K562 (cell line): ENCODE data around the gene MYL11. TPM values are rescaled to one million over a fixed set of nuclear protein-coding genes. Genes with fewer than 3 reads are reported as not detected.

Experiments
- BHLHE40 ChIP-seq: IDR thresholded peaks from 2 replicates; pipeline ENCODE4 v1.6.1; 2011; ENCODE audit warnings: low read length, improper control_type of control experiment
- CREB1 ChIP-seq, 2 experiments: sonication (generic) in 1 of 2; formaldehyde crosslinking in 1 of 2; IDR thresholded peaks; 2 replicates each; pipeline versions ENCODE4 v1.6.1 to v1.8.0; 2012 to 2022; ENCODE audit warnings: inconsistent platforms in 1 of 2, mild to moderate bottlenecking in 1 of 2, missing genetic modification reagents in 1 of 2, moderate library complexity in 1 of 2
- DPF2 ChIP-seq: fragments of 450-650 bp; IDR thresholded peaks from 2 replicates; pipeline ENCODE4 v1.6.1; 2016
- ETV1 ChIP-seq: fragments of 450-650 bp; conservative IDR thresholded peaks from 2 replicates; pipeline ENCODE4 v1.6.1; 2016; ENCODE audit warnings: missing genetic modification characterization, control low read depth, low read depth, missing compliant biosample characterization
- EWSR1 ChIP-seq: fragments of 450-650 bp; IDR thresholded peaks from 2 replicates; pipeline ENCODE4 v1.6.1; 2018; ENCODE audit warnings: borderline replicate concordance, mild to moderate bottlenecking, low read depth, moderate library complexity; ENCODE audit not compliant: partially characterized antibody
- FOXA1 ChIP-seq: fragments of 450-650 bp; IDR thresholded peaks from 2 replicates; pipeline ENCODE4 v1.6.1; 2016; ENCODE audit warnings: mild to moderate bottlenecking, borderline replicate concordance
- GATAD2B ChIP-seq: fragments of 450-650 bp; IDR thresholded peaks from 2 replicates; pipeline ENCODE4 v1.6.1; 2017; ENCODE audit warnings: mild to moderate bottlenecking, borderline replicate concordance
- GTF2F1 ChIP-seq: IDR thresholded peaks from 2 replicates; pipeline ENCODE4 v1.6.1; 2011; ENCODE audit warnings: low read depth, low read length, improper control_type of control experiment
- HEY1 ChIP-seq: fragments of 250-450 bp; sonication (Bioruptor Pico); IDR thresholded peaks from 2 replicates; pipeline ENCODE4 v1.5.0; 2020; ENCODE audit warnings: mild to moderate bottlenecking, moderate library complexity, borderline replicate concordance
- KLF1 ChIP-seq: fragments of 450-650 bp; IDR thresholded peaks from 2 replicates; pipeline ENCODE4 v1.6.1; 2016; ENCODE audit warnings: missing genetic modification characterization, missing compliant biosample characterization
- NFATC3 ChIP-seq: fragments of 450-650 bp; IDR thresholded peaks from 2 replicates; pipeline ENCODE4 v1.6.1; 2017; ENCODE audit warnings: mild to moderate bottlenecking
- NFE2L1 ChIP-seq: fragments of 450-650 bp; IDR thresholded peaks from 2 replicates; pipeline ENCODE4 v1.6.1; 2016; ENCODE audit warnings: missing genetic modification characterization, low read depth, mild to moderate bottlenecking, missing compliant biosample characterization, moderate library complexity, borderline replicate concordance
- PML ChIP-seq: IDR thresholded peaks from 2 replicates; pipeline ENCODE4 v1.6.1; 2012; ENCODE audit warnings: low read length, inconsistent platforms
- POLR2G ChIP-seq: fragments of 200-400 bp; formaldehyde crosslinking; IDR thresholded peaks from 2 replicates; pipeline ENCODE4 v1.6.1; 2017; ENCODE audit warnings: low read depth, mild to moderate bottlenecking, antibody characterized with exemption, low read length, moderate library complexity
- PRPF4 ChIP-seq: fragments of 200-400 bp; formaldehyde crosslinking; IDR thresholded peaks from one replicate; pipeline ENCODE4 v1.6.1; 2017; ENCODE audit warnings: low read length, low read depth, mild to moderate bottlenecking; ENCODE audit not compliant: insufficient read depth, poor library complexity, severe bottlenecking
- RBM39 ChIP-seq: fragments of 200-400 bp; formaldehyde crosslinking; optimal IDR thresholded peaks from 2 replicates; pipeline ENCODE3; 2018; ENCODE audit warnings: low read depth, low read length
- SMAD1 ChIP-seq: fragments of 150-350 bp; IDR thresholded peaks from 2 replicates; pipeline ENCODE4 v1.6.1; 2014; ENCODE audit warnings: low read length, low read depth; ENCODE audit not compliant: partially characterized antibody
- ZFP36 ChIP-seq: fragments of 150-350 bp; IDR thresholded peaks from 2 replicates; pipeline ENCODE4 v1.6.1; 2018; ENCODE audit warnings: low read length, low read depth; ENCODE audit not compliant: partially characterized antibody
- ZNF224 ChIP-seq: sonication (generic); formaldehyde crosslinking; IDR thresholded peaks from 2 replicates; pipeline ENCODE4 v1.8.0; 2022; ENCODE audit warnings: mild to moderate bottlenecking, missing genetic modification reagents
- ZNF23 ChIP-seq: fragments of 250-450 bp; sonication (Bioruptor Pico); IDR thresholded peaks from 2 replicates; pipeline ENCODE4 v1.4.0; 2020; ENCODE audit warnings: mild to moderate bottlenecking
- ZNF316 ChIP-seq: fragments of 450-650 bp; IDR thresholded peaks from 2 replicates; pipeline ENCODE4 v1.6.1; 2016
- polyA plus RNA-seq, 8 experiments: library from polyadenylated mRNA; depleted of rRNA in 4 of 8; stranded (reverse) in 5 of 8; unstranded in 3 of 8; fragments of >200 nt; fragmentation: Nextera tagmentation in 2 of 8; fragmentation: Illumina TruSeq in 1 of 8; extraction: Ambion mirVana in 2 of 8; extraction: Trizol in 1 of 8; gene quantifications; 2 replicates each; pipeline versions ENCODE4 v1.2.1 to v1.2.3, GENCODE V29; 2011 to 2014; ENCODE audit warnings: inconsistent platforms in 1 of 8, missing spikeins in 1 of 8
- total RNA-seq, 7 experiments: library from RNA; depleted of rRNA in 6 of 7; stranded (reverse); fragments of >200 nt in 6 of 7; fragmentation: Illumina TruSeq in 2 of 7; extraction: Trizol in 2 of 7; gene quantifications; 2 replicates each; pipeline versions ENCODE4 v1.2.1 to v1.2.3, GENCODE V29; 2011 to 2021; ENCODE audit warnings: low replicate concordance in 1 of 7
- TF ChIP-seq, protein P1 (sequence below): fragments of 450-650 bp; formaldehyde crosslinking; conservative IDR thresholded peaks from 2 replicates; pipeline ENCODE4 v1.4.0; 2022; ENCODE audit warnings: mild to moderate bottlenecking, missing genetic modification characterization
- TF ChIP-seq, protein P2 (sequence below): fragments of 250-450 bp; sonication (Bioruptor Pico); IDR thresholded peaks from 2 replicates; pipeline ENCODE4 v1.6.1; 2021; ENCODE audit warnings: mild to moderate bottlenecking
- TF ChIP-seq, protein P3 (sequence below): fragments of 450-650 bp; formaldehyde crosslinking; IDR thresholded peaks from 2 replicates; pipeline ENCODE4 v1.4.0; 2020; ENCODE audit warnings: mild to moderate bottlenecking

Gene MYL11
- total and polyA plus RNA-seq, 9 of the 15 experiments (the other 6 are each of a cell fraction or from before 2014, with no cell fraction given): 0.31 to 1.5 (median 0.73) TPM; not detected in 4

DNA sequence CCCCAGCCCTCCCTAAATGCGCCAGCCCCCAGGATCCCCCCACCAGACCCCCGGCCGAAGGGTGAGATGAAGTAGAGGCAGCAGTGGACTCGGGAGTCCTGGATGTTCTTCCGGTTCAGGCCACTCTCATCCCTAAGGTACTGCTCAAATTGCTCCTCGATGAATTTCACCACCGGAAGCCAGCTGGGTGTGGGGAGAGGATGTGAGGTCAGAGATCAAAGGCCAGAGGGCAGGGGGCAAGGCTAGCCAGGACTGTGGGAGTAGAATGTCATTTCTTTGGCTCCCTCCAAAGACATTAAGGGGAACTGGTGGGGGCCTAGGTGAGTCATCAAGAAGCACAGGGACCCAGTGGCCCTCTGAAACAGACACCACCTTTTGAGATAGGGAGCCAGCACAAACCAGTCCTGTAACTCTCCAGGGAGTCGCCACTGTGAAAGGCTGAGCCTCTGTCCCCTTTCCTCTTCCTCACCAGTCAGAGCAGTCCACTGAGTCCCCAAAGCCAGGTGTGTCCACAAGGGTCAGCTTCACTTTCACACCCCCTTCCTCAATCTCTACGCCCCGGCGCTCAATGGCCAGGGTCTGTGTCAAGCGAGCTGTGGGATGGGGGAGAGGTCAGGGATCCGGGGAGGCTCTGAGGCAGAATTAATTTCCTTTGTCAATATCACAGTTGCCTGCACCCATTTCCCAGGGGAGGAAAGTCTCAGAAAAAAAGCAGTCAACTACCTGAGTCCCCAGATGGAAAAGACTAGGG, 6.9 kb downstream of the MYL11 start (continued):
- peak; percentile 54 for TF ChIP-seq ZNF316
- TF ChIP-seq, protein P1, sequence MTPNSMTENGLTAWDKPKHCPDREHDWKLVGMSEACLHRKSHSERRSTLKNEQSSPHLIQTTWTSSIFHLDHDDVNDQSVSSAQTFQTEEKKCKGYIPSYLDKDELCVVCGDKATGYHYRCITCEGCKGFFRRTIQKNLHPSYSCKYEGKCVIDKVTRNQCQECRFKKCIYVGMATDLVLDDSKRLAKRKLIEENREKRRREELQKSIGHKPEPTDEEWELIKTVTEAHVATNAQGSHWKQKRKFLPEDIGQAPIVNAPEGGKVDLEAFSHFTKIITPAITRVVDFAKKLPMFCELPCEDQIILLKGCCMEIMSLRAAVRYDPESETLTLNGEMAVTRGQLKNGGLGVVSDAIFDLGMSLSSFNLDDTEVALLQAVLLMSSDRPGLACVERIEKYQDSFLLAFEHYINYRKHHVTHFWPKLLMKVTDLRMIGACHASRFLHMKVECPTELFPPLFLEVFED (CRISPR knock-in tag): no peak
- no peak for TF ChIP-seq PRPF4
- TF ChIP-seq, protein P2, sequence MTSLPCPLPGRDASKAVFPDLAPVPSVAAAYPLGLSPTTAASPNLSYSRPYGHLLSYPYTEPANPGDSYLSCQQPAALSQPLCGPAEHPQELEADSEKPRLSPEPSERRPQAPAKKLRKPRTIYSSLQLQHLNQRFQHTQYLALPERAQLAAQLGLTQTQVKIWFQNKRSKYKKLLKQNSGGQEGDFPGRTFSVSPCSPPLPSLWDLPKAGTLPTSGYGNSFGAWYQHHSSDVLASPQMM (CRISPR knock-in tag): no peak
- no peak for TF ChIP-seq GTF2F1
- TF ChIP-seq HEY1 (CRISPR knock-in tag): no peak
- 0 out of 2 replicates have a peak, but pooled peaks have one; percentile 14 for TF ChIP-seq POLR2G
- no peak for TF ChIP-seq ZFP36
- TF ChIP-seq CREB1 (IDR thresholded peaks at IDR 0.05): 0 out of 2 replicates have a peak, but pooled peaks have one; percentile 38
- peak; percentile 29; the same call in 1 of the 2 replicates for TF ChIP-seq CREB1 (CRISPR knock-in tag; IDR thresholded peaks at IDR 0.05)
- TF ChIP-seq GATAD2B: 0 out of 2 replicates have a peak, but pooled peaks have one; percentile 30
- TF ChIP-seq RBM39: no peak
- TF ChIP-seq, protein P3, sequence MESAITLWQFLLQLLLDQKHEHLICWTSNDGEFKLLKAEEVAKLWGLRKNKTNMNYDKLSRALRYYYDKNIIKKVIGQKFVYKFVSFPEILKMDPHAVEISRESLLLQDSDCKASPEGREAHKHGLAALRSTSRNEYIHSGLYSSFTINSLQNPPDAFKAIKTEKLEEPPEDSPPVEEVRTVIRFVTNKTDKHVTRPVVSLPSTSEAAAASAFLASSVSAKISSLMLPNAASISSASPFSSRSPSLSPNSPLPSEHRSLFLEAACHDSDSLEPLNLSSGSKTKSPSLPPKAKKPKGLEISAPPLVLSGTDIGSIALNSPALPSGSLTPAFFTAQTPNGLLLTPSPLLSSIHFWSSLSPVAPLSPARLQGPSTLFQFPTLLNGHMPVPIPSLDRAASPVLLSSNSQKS (CRISPR knock-in tag): no peak
- no peak for TF ChIP-seq SMAD1
- TF ChIP-seq KLF1 (tag): no peak
- no peak for TF ChIP-seq FOXA1
- TF ChIP-seq PML: no peak
- TF ChIP-seq BHLHE40: no peak
- TF ChIP-seq EWSR1: no peak
- peak; percentile 91 for TF ChIP-seq DPF2
- no peak for TF ChIP-seq ZNF224 (CRISPR knock-in tag)
- TF ChIP-seq ETV1 (tag): peak; percentile 77
- no peak for TF ChIP-seq NFE2L1 (tag)
- no peak for TF ChIP-seq NFATC3
- TF ChIP-seq ZNF23 (CRISPR knock-in tag): no peak
